NOMO-1 treated with DMSO at 0.1 percent for 48 hours (cell line): ENCODE measurements around the gene KSR1.
A peak's percentile ranks its signal among the peaks of the same experiment; 100 is the strongest.

Source experiments
- DNase-seq: peaks from one replicate; lab custom pipeline; 2025; ENCODE audit not compliant: unreplicated experiment; lab: John Stamatoyannopoulos, UW

KSR1 gene

DNA sequence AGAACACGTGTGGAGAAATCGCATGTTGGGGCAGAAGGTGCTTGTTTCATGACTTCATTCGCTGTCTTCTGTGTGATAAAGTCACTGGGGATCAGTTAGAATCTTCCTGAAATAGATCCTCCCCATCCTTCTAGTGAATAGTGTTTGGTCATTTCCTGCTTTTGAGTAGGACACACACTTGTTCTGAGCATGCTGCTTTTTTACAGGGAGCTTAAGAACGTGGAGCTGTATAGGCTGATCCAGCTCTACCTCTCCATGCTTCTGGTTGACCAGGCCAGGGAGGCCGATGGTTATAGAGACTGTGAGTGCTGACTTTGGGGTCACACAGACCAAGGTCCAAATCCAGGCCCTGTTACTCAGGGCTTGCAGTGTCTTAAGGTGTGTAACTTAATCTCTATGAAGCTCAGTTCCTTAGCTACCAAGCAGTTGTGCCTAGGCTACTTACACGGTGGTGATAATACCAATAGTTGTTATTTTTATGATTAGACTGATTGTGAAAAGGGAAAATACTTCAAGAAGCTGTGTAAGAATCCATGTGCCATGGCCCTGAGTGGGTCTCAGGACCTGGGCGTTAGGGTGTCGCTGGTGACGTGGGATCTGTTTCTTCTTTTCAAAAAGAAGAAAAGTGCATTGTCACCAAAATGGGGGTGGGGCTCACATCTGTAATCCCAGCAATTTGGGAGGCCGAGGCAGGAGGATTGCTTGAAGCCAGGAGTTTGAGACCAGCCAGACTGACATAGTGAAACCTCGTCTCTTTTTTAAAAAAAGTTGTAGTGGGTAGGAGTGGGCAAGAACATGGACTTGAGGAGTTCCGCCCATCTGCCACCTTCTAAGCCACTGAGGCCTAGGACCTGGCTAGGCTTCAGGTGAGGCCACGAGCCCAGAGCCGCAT is 110.7 kb downstream of the KSR1 start:
- DNase-seq = no peak

DNA sequence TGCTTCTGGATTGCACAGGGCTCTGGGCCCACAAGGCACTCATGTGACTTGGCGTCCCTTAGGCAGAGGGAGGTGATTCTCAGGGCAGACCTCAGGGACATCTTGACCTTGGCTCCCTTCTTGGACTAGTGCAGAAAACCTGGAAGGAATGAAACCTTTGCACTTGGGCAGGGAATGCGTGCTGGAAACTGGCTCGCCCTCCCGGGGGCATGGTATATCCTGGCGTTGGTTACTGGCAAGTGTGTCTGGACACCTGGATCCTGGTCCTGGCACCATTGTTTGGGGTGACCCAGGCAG is 111.3 kb downstream of the KSR1 start:
- DNase-seq = no peak

DNA sequence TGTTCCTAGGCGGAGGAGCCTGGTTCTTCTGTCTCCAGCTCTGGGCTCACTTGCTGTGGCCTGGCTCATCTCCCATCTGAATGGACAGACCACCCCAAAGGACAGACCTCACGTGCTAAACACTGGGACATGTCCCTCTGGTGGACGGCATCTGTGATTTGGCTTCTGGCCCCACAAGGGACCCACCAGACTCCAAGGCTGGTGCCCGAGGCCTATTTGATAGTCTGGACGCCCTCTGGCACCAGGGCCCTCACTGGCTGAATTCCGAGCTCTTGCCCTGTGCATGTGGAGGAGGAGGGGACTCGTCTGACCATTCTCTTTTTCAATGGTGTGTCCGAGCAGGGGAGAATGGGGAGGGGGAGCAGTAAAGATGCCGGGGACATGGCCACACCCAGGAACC is 112.0 kb downstream of the KSR1 start:
- DNase-seq = no peak

DNA sequence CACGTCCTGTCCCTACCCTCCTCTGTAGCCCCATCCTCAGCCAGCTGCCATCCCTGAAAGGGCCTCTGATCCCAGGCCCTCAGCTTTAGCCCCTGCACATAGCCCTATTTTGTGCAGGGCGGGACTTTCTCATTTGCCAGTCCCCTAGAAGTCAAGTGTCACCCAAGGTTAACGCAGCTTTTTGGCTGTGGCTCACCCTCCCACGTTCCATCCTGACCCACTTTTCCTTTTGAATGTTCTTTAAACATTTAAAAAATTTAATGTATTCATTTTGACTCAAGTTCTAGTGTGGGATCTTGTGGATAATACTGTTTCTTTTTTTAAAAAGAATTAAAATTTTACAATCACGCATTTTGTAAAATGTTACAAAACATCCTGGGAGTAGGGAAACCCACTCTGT is 112.6 kb downstream of the KSR1 start:
- no peak for DNase-seq

DNA sequence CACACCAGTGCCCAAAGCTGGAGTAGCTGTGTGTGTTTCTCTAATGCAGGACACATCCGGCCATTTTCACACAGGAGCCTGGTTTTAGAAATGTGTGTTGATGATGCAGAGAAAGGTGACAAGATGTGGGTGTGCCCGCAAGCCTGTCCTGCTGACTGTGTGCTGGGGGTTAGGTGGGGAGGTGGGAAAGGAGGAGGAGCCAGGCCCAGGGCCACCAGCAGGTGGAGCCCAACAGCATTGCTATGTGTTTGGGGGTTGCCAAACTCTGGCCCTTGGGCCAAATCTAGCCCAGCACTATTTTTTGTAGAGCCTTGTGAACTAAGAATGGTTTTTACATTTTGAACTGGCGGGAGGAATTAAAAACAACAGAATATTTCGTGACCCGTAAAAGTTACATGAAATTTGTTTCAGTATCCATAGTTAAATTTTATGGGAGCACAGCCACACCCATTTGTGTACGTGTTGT is 113.0 kb downstream of the KSR1 start:
- DNase-seq = peak; percentile 21

DNA sequence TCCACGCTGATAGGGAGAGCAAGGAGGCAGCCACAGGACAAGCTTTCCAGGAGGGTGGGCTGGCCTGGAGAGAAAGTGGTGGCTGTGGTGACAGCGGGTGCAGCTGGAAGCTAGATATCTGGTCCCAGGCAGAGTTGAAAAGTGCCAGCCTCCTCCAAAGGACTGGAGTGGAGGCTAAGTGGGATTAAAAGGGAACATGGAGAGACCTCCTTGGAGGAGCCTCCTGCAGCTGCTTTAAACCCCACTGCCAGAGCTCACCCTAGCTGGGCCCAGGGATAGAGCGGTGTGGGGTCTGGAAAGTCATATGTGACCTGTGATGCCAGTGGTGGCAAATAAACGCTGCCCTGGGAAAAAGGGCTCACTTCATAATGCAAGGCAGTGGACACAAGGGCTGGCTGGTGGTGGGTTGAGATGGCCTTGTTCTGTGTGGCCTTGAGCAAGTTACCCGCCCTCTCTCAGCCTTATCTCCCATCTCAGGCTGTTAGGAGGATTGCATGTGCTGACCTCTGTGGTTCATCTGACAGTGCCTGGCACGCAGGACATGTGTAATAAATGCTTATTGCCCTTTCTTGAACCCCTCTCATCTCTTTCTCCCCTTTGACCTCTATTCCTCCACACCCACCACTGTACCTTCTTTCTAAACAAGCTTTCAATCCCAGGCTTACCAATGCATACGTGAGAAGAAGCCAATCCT is 113.8 kb downstream of the KSR1 start:
- no peak for DNase-seq

DNA sequence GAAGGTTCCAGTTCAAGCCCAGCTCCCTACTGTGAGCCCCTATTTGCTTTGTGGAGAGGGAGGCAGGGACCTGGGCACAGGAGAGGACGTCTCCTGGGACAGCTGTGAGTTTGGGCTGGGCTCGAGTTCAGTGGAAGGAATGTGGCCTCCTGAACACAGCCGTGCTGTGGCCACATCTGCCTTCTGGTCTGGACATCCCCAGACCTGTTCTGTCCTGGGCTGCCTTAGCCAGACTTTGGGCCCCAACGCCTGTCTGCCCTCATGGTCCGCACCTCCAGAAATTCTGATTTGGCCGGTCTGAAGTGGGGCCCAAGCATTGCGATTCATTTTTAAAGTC is 114.3 kb downstream of the KSR1 start:
- no peak for DNase-seq

DNA sequence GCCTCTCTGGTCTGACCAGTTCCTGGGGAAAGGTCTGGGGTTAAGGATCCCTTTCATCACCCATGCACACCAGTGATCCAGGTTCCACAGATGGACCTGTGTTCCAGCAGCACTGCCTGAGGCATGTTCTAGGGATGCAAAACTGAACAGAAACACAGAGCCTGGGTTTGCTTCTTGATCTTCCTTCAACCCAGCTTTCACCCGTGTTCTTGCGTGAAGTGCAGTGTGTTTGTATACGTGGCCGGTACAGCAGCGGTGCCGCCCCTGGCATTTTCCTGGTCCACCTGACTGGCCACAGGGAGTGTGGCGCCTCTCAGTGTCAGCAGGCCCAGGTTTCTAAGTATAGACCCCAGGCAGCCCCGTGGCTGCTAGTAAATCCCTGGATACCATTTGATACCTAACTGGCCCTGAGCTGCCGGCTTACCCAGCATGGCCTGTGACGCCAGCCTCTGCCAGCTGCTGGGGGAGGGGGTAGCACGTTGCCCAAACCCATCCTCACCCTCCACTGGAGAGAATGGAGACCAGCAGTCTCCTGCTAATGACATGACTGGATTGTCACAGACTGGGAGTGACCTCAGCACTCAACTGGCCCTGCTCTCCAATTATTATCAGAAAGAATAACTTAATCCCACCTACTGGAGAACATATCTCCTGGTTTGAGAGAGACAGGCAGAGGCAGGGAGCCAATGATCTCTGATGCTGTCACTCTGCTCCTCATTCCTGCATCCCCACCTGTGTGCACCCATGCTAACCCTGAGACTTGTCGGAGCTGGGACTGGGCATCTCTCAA is 115.5 kb downstream of the KSR1 start:
- no peak for DNase-seq

DNA sequence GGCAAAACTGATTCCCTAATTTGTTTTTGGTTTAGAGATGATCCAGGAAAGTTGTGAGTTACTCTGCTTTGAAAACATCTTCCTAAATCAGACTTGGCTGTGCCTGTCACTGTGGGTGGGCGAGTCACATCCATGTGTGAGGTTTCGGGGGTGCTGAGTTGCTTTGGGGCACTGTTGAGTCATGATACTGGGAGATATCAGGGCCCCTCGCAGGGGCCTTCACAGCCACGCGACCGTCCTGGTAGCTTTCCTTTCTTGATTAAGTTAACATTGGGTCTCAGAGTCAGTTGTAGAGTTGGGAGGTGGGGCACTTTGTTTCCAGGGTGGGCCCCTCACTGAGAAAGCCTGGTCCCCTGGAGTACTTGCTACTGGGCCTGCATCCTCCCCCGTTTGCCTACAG is 116.4 kb downstream of the KSR1 start:
- no peak for DNase-seq

DNA sequence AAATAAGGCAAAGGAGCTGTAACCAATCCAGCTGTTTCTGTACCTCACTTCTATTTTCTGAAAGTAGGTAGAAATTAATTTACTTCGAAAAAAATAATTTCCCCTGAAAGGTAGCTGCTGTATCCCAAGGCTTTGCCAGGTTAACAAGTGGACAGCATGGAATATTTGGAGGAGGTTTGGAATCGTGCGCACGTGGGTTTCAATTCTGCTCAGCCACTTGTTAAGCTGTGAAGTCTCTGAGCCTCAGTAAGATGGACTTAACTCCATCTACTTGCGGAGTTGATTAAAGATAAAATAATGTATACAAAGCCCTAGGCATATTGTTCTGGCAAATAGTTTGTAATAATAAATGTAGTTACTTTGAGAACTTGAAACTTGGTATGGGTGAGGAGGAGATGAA is 117.3 kb downstream of the KSR1 start:
- DNase-seq = no peak

DNA sequence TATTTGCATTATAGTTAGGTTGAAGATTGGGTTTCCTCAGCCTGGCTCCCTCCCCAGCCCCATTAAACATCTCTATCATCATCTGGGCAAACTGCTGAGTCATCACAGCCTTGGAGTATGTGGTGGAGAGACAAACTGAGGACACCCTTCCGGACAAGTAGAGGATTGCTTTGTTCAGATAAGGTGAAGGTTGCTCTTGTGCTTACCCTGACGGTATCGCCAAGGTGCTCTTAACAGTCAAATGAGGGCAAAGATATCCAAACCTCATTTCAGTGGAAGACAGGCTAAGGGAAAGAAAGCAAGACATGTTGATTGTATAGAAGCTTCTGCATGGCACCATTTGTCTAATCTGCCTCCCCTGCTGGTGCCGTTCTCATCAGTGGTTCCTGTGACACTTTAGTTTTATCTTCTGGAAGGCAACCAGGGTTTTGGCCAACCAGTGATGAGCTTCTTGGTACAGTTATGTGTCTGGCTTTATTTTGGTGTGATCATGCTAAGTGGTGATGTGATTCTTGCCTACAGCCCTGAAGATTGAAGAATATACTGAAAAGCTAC is 117.8 kb downstream of the KSR1 start:
- no peak for DNase-seq

DNA sequence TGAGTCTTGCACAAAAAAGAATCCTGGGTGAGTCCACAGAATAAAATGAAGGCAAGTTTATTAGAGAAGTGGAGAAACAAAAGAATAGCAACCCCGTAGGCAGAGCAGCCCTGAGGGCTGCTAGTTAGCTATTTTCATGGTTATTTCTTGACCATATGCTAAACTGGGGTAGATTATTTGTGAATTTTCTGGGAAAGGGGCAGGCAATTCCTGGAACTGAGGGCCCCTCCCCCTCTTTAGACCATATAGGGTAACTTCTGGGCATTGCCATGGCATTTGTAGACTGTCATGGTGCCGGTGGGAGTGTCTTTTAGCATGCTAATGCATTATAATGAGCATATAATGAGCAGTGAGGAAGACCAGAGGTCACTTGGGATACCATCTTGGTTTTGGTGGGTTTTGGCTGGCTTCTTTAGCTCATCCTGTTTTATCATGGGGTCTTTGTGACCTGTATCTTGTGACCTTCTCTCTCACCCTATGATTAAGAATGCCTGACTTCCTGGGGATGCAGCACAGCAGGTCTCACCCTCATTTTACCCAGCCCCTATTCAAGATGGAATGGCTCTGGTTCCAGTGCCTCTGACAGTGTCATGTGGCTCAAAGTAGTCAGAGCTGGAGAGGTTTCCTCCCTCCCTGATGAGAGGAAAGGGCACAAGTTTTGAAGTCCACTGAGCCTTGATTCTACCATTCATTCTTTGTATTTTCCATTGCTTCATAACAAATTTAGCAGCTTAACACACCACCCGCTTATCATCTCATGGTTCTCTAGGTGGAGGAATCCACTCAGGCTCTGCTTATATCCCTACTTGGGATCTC is 119.1 kb downstream of the KSR1 start:
- no peak for DNase-seq

DNA sequence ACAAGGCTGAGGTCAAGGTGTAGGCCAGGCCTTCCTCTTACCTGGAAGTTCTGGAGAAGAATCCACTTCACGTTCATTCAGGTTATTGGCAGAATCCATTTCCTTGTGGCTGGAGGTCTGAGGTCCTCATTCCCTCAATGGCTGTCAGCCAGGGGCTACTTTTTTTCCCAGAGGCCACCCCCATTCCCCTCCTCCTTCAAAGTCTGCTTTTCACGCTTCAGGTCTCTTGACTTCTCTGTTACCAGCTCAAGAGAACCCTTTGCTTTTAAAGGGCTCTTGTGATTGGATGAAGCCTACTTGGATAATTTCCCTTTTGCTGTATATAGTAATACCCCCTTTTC is 119.6 kb downstream of the KSR1 start:
- no peak for DNase-seq

DNA sequence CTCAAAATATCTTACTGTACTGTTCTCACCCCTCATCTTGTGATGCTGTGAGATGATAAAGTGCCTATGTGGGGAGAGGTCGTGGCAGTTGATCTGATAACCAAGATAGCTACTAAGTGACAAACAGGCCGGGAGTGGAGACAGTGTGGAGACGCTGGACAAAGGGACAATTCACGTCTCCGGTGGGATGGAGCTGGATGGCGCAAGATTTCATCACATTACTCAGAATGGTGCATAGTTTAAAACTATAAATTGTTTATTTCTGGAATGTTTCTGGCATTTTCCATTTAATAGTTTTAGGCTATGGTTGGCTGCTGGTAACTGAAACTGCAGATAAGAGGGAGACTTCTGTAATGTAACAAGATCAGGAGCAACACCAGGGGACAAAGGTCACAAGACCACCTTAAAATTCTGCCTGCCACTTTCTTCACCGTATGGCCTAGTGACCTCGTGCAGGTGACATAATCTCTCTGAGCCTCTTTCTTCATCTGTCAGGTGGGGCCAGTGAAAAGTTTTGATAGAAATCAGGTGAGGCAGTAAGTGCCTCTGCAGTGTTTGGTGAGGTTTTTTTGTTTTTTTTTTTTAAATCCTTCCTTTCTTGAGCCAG is 120.3 kb downstream of the KSR1 start:
- DNase-seq = no peak

DNA sequence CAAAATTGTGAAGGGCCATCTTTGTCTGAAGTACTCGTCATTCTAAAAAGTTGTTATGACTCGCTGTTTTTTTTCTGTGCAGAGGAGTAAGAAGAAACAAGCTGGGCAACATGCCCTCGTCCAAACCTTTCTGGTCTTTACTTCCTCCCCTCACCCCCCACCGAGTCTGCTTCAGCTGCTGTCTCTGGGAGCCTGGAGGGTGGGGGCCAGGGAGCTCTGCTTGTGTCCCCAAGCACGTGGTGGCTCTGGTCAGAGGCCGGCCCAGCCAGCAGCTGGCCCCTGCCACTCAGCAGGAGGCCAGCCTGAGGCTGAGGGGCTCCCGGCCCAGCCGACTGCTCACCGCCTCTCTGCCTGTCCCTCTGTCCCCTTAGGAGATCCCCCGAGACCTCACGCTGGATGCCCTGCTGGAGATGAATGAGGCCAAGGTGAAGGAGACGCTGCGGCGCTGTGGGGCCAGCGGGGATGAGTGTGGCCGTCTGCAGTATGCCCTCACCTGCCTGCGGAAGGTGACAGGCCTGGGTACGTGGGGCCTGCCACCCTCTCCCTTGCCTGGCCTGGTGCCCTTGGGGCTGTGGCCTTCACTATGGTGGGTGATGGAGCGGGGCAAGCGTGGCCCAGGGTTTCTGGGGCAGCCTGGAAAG is 121.0 kb downstream of the KSR1 start:
- no peak for DNase-seq

DNA sequence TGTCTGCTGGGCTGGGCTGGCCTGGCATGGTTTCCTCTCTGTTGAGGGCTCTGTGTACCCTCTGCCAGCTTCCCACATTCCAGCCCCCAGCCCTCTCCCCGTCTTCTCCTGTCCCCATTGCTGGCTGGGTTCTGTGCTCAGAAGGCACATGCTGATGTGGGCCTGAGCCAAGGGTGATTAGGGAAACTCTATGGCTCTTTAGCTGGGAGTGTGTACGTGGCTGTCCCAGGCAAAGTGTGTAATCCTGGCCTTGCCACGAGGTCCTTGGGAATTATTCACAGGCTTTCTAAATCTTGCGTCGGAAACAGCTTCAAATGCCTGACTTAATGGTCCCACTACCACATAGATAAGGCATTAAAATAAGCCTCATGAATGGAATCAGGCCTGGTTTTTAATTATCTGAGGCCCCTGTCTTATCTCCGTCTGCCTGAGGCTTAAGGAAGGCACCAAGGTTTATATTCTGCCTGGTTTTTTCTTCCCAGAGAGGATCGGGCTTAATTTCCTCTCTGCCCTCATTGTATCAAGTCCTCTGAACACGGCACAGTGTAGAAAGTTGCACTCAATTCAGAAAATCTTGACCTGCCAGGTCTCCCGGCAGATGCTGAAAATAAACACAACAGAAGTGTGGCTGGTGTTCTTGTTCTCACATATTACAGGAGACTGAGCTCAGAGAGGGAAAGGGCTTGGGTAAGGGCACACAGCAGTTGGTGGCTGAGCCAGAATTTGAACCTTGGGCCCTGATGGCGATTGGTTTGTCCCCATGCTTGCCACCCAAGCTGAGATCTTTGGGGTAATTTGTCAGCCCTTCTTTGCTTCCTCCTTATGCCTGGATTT is 121.9 kb downstream of the KSR1 start:
- DNase-seq = no peak

DNA sequence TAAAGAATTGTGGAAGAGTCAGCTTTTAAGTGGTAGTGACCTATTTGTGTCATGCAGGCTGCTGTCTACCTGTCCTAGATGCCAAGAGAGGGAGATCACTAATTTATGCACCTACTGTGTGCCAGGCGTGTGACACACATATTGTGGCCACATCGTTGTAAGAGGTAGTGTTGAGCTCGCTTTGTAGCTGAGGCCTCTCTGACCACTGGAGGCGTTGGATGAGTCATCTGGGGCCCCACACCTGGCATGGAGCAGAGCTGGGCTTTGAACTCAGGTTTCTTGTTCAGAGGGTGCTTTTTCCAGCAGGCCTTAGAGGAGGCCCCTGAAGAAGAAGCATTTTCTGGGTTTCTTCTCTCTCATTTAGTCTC is 122.5 kb downstream of the KSR1 start:
- peak; percentile 1 for DNase-seq

DNA sequence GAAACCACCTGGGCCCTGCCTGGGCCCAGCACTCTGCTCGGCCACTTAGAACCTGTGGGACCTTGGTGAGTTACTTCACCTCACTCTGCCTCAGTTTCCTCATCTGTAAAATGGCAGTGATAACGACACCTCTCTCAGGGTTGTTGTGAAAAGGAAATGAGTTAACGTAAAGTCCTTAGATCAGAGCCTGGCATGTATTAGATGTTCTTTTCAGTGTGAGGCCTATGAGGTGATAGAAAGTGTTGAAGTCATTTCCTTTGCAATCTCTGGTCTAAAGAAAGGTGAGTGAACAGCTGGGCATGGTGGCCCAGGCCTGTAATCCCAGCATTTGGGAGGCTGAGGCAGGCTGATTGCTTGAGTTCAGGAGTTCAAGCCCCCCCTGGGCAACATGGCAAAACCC is 123.1 kb downstream of the KSR1 start:
- no peak for DNase-seq

DNA sequence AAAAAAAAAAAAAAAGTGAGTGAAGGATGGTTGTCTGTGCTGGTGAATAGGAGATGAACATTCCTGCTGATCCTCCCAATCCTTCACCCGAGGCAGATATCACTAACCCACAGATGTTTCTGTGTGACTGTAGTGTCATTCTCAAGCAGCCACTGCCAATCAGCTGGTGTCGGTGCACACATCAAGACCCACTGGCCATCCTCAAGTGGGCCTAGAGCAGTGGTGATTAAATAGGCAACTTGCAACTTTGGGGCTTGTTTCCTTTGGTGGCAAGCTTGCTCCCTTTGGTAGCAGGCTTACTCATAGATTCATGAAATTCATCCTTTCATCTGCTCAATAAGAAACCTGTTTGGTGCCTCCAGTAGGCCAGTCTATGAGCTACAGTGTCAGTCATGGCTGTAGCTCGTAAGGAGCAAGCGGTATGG is 123.7 kb downstream of the KSR1 start:
- DNase-seq = no peak
